HepG2 (cell line): ENCODE results near the gene VGLL3. TPM values are rescaled to one million over a fixed set of nuclear protein-coding genes. Genes with fewer than 3 reads are reported as not detected.

Source experiments
- ATAC-seq: fragments of 200-7000 bp; cut with Tn5 transposase; 3 replicates; pipeline ENCODE4 v1.9.1; 2020; ENCODE audit warnings: mild to moderate bottlenecking, moderate library complexity
- BruUV-seq: library from RNA; stranded (reverse); fragments of 400-500 nt; replicated peaks from 2 replicates; lab custom pipeline; 2021; lab: Mats Ljungman, UMichigan
- CTCF ChIA-PET: fragments of 300-600 bp; formaldehyde crosslinking; extraction: SDS; loops from one replicate; lab custom pipeline; 2021; ENCODE audit warnings: low total read pairs, inconsistent platforms, low intra/inter-chr PET ratio; lab: Yijun Ruan, JAX
- POLR2A ChIA-PET: fragments of 350-600 bp; sonication (Branson Sonifier 250); formaldehyde crosslinking; loops from one replicate; lab custom pipeline; 2020; ENCODE audit warnings: antibody characterized with exemption, inconsistent platforms; lab: Yijun Ruan, JAX
- DNase-seq: peaks from one replicate; pipeline ENCODE4 v3.0.0-alpha.2; 2015; ENCODE audit warnings: low spot score
- FAIRE-seq: peaks from 3 replicates; lab custom pipeline; 2011; peaks lifted over from hg19 to GRCh38; lab: Jason Lieb, UNC
- H2AFZ ChIP-seq: one replicate; pipeline ENCODE4 v1.6.1; 2011; ENCODE audit warnings: low read length, inconsistent platforms
- H3K27ac ChIP-seq: fragments of 300-600 bp; 3 replicates; pipeline ENCODE4 v1.8.0; 2011; ENCODE audit warnings: mixed run types, mild to moderate bottlenecking, mixed read lengths, low read length, inconsistent platforms; ENCODE audit not compliant: insufficient read depth; ENCODE audit errors: extremely low read length
- H3K27me3 ChIP-seq, 2 experiments: fragments of 200-600 bp in 1 of 2; 2 replicates in 1 of 2; 3 replicates in 1 of 2; pipeline versions ENCODE4 v1.6.0 to v1.8.0; 2011; ENCODE audit warnings: low read length in 2 of 2, mild to moderate bottlenecking in 2 of 2, moderate library complexity in 2 of 2, inconsistent platforms in 1 of 2; ENCODE audit not compliant: insufficient read depth in 2 of 2, control insufficient read depth in 1 of 2
- H3K36me3 ChIP-seq, 2 experiments: fragments of 200-600 bp in 1 of 2; replicated peaks in 1 of 2; 2 replicates in 1 of 2; 3 replicates in 1 of 2; pipeline versions ENCODE4 v1.5.1 to v1.8.0; 2011; ENCODE audit warnings: low read length in 2 of 2, inconsistent platforms in 1 of 2; ENCODE audit not compliant: insufficient read depth in 2 of 2, control insufficient read depth in 1 of 2
- H3K4me1 ChIP-seq: 2 replicates; pipeline ENCODE4 v1.5.1; 2012; ENCODE audit warnings: low read length, inconsistent platforms; ENCODE audit not compliant: insufficient read depth
- H3K4me2 ChIP-seq: 2 replicates; pipeline ENCODE4 v1.6.0; 2011; ENCODE audit warnings: low read depth, low read length, inconsistent platforms
- H3K4me3 ChIP-seq, 3 experiments: fragments of 200-600 bp in 1 of 3; sonication (generic), shearing (Covaris generic) in 1 of 3; replicated peaks in 1 of 3; 2 replicates each; pipeline ENCODE4 v1.5.1; 2011 to 2016; ENCODE audit warnings: low read length in 3 of 3, inconsistent platforms in 2 of 3, low read depth in 2 of 3, mild to moderate bottlenecking in 2 of 3, control low read depth in 1 of 3, mixed read lengths in 1 of 3; ENCODE audit not compliant: insufficient read depth in 1 of 3
- H3K79me2 ChIP-seq: one replicate; pipeline ENCODE4 v1.6.1; 2011; ENCODE audit warnings: low read length, inconsistent platforms; ENCODE audit not compliant: insufficient read depth
- H3K9ac ChIP-seq: 2 replicates; pipeline ENCODE4 v1.6.0; 2011; ENCODE audit warnings: mild to moderate bottlenecking, low read depth, low read length, inconsistent platforms; ENCODE audit not compliant: insufficient read depth
- H3K9me3 ChIP-seq: 2 replicates; pipeline ENCODE4 v1.5.1; 2012; ENCODE audit warnings: mild to moderate bottlenecking, low read length
- H4K20me1 ChIP-seq: 2 replicates; pipeline ENCODE4 v1.6.0; 2011; ENCODE audit warnings: inconsistent platforms, mild to moderate bottlenecking, low read length, moderate library complexity; ENCODE audit not compliant: insufficient read depth
- CREBL2 ChIP-seq: sonication (generic); formaldehyde crosslinking; IDR thresholded peaks from 2 replicates; pipeline ENCODE4 v1.8.1; 2023; ENCODE audit warnings: missing genetic modification reagents, mild to moderate bottlenecking, borderline replicate concordance
- FOSL1 ChIP-seq: sonication (generic); formaldehyde crosslinking; IDR thresholded peaks from 2 replicates; pipeline ENCODE4 v1.9.0; 2021; ENCODE audit warnings: missing genetic modification reagents, borderline replicate concordance
- FOXC1 ChIP-seq: sonication (generic); formaldehyde crosslinking; IDR thresholded peaks from 2 replicates; pipeline ENCODE4 v1.8.0; 2022; ENCODE audit warnings: mild to moderate bottlenecking, missing genetic modification reagents, borderline replicate concordance
- XBP1 ChIP-seq: sonication (generic); formaldehyde crosslinking; IDR thresholded peaks from 2 replicates; pipeline ENCODE4 v1.5.0; 2020; ENCODE audit warnings: missing genetic modification reagents
- ZNF33B ChIP-seq: sonication (generic); formaldehyde crosslinking; IDR thresholded peaks from 2 replicates; pipeline ENCODE4 v1.5.1; 2020; ENCODE audit warnings: mild to moderate bottlenecking, missing genetic modification reagents
- ZNF839 ChIP-seq: sonication (generic); formaldehyde crosslinking; IDR thresholded peaks from 2 replicates; pipeline ENCODE4 v1.4.0; 2020; ENCODE audit warnings: missing genetic modification reagents, mild to moderate bottlenecking, borderline replicate concordance
- WGBS: methylation state at CpG from one replicate; pipeline ENCODE4 v1.1.6; 2017; ENCODE audit warnings: low lambda C conversion rate; 5-methylcytosine and 5-hydroxymethylcytosine counted together
- in situ Hi-C: cut with HindIII; loops from 2 replicates; pipeline ENCODE4 v1.10.0; 2017; ENCODE audit warnings: low pct_unique_long_range_greater_than_20kb; ENCODE audit not compliant: extremely low pct_ligation_motif_present
- intact Hi-C: fragments of 100-400 bp; cut with micrococcal nuclease; formaldehyde crosslinking; loops from one replicate; pipeline ENCODE4 v1.10.0; 2022; ENCODE audit not compliant: unreplicated experiment
- polyA plus RNA-seq, 8 experiments: library from polyadenylated mRNA; depleted of rRNA in 3 of 8; stranded (reverse) in 7 of 8; unstranded in 1 of 8; fragments of >200 nt; fragmentation: Illumina TruSeq in 4 of 8; extraction: Trizol in 4 of 8; gene quantifications; 2 replicates each; pipeline versions ENCODE4 v1.2.1 to v1.2.3, GENCODE V29; 2011 to 2016; ENCODE audit warnings: low read depth in 4 of 8, missing spikeins in 1 of 8, mixed read lengths in 1 of 8; ENCODE audit not compliant: insufficient read depth in 1 of 8
- total RNA-seq, 5 experiments: library from RNA; depleted of rRNA; stranded (reverse); fragments of >200 nt; fragmentation: Illumina TruSeq; extraction: Trizol; gene quantifications; 2 replicates each; pipeline ENCODE4 v1.2.3, GENCODE V29; 2016; ENCODE audit warnings: low read depth in 1 of 5

Gene VGLL3
- total and polyA plus RNA-seq, 2 of the 13 experiments (the other 11 are each of a cell fraction or from before 2014, with no cell fraction given): 0.03 to 0.07 TPM

- no peak for TF ChIP-seq ZNF839 (CRISPR knock-in tag)
- TF ChIP-seq CREBL2 (CRISPR knock-in tag): no peak
- no peak for TF ChIP-seq ZNF33B (CRISPR knock-in tag)
- TF ChIP-seq FOXC1: no peak
- no peak for TF ChIP-seq XBP1 (CRISPR knock-in tag)
- no peaks in the 10 kb centered on the region for H3K36me3 ChIP-seq
- H3K27me3 ChIP-seq: peaks cover 0 to 3% of the 10 kb centered on the region in 2 experiments; a peak in 1 of 5 replicates
- in situ Hi-C loops (no loop called here), intact Hi-C loops (no loop called here)
- H3K4me1 ChIP-seq: no peaks in the 10 kb centered on the region
- H3K9me3 ChIP-seq: no peaks in the 10 kb centered on the region
- H3K4me2 ChIP-seq: no peak overlapping the region
- CTCF ChIA-PET: no interaction called here
- WGBS: 21% methylated on average over 5 of the region's 5 CpGs
- no peak overlapping the region for H3K27ac ChIP-seq
- ATAC-seq: no peak
- H3K9ac ChIP-seq: no peak overlapping the region
- no peaks in the 10 kb centered on the region for H3K79me2 ChIP-seq
- H2AFZ ChIP-seq: no peak overlapping the region
- DNase-seq: no peak
- FAIRE-seq: no peak
- POLR2A ChIA-PET: no interaction called here
- no peak overlapping the region for H3K4me3 ChIP-seq
- no TSS peak for BruUV-seq
- no peaks in the 10 kb centered on the region for H4K20me1 ChIP-seq
Observed at GRCh38 chr3:86996261-86996955, 5.5 kb upstream of the VGLL3 start.

GRCh38 chr3:86995537-86995936, 4.6 kb upstream of the VGLL3 start:
- BruUV-seq: no TSS peak
- 23% methylated on average over 5 of the region's 5 CpGs for whole genome bisulfite sequencing
- ChIA-PET CTCF (no interaction called here), POLR2A (no interaction called here)
- Histone ChIP-seq H3K4me1 (no peaks in the 10 kb centered on the region), H3K4me2 (no peak overlapping the region), H3K9me3 (no peaks in the 10 kb centered on the region), H3K4me3 (no peak overlapping the region), H3K36me3 (no peaks in the 10 kb centered on the region), H2AFZ (no peak overlapping the region), H3K9ac (no peak overlapping the region), H3K27me3 (peaks cover 1 to 6% of the 10 kb centered on the region in 2 experiments; a peak in 3 of 5 replicates), H4K20me1 (no peaks in the 10 kb centered on the region), H3K79me2 (no peaks in the 10 kb centered on the region), H3K27ac (no peak overlapping the region)
- no peak for DNase-seq
- intact Hi-C loops (no loop called here), in situ Hi-C loops (no loop called here)
- TF ChIP-seq FOSL1: no peak
- ATAC-seq: no peak
- no peak for FAIRE-seq
